Esophagus squamous epithelium (tissue), 4 donors: ENCODE results near the gene TRPV3.
"Not testable (repeated sequence)": the region's sequence is repeated elsewhere in the genome, so short reads cannot be mapped to it uniquely, and the experiment has no call there.

ENCODE experiments used
- POLR2A ChIP-seq, 4 donors: fragments of 450-650 bp; IDR thresholded peaks; one replicate each; pipeline ENCODE4 v1.6.1; 2017; ENCODE audit warnings: antibody characterized with exemption in 4 of 4, mild to moderate bottlenecking in 4 of 4, moderate library complexity in 3 of 4
- TF ChIP-seq, protein P1 (sequence below), 6 experiments: fragments of 450-650 bp in 4 of 6; fragments of 200-600 bp in 2 of 6; sonication (generic) in 2 of 6; IDR thresholded peaks; one replicate each; pipeline ENCODE4 v1.5.1; 2016 to 2019; ENCODE audit warnings: antibody characterized with exemption in 6 of 6, mild to moderate bottlenecking in 4 of 6, moderate library complexity in 4 of 6

DNA sequence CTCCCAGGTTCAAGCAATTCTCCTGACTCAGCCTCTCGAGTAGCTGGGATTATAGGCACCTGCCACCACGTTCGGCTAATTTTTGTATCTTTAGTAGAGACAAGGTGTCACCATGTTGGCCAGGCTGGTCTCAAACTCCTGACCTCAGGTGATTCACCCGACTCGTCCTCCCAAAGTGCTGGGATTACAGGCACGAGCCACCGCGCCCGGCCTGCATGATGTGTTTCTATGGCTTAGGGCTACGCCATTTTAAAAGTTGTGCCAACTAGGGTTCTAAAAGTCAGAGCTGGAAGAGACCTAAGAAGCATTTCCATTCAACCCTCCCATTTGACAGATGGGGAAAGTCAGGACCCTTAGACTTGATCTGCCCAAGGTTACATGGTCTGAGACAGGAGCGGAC lies 43.4 kb downstream of the TRPV3 start:
- TF ChIP-seq, protein P1, sequence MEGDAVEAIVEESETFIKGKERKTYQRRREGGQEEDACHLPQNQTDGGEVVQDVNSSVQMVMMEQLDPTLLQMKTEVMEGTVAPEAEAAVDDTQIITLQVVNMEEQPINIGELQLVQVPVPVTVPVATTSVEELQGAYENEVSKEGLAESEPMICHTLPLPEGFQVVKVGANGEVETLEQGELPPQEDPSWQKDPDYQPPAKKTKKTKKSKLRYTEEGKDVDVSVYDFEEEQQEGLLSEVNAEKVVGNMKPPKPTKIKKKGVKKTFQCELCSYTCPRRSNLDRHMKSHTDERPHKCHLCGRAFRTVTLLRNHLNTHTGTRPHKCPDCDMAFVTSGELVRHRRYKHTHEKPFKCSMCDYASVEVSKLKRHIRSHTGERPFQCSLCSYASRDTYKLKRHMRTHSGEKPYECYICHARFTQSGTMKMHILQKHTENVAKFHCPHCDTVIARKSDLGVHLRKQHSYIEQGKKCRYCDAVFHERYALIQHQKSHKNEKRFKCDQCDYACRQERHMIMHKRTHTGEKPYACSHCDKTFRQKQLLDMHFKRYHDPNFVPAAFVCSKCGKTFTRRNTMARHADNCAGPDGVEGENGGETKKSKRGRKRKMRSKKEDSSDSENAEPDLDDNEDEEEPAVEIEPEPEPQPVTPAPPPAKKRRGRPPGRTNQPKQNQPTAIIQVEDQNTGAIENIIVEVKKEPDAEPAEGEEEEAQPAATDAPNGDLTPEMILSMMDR (IDR thresholded peaks at IDR 0.05), result not testable (repeated sequence)
- not testable (repeated sequence) for TF ChIP-seq POLR2A (IDR thresholded peaks at IDR 0.05)
